Stimulated activated CD8-positive, alpha-beta memory T cell treated with anti-CD3 and anti-CD28 coated beads, Interleukin-2, amount 100 ng/mL, for 1 hour (primary cell): Measurements from ENCODE around the gene CLPTM1L.
"Not testable (repeated sequence)": the region's sequence is repeated elsewhere in the genome, so short reads cannot be mapped to it uniquely, and the experiment has no call there.

Source experiments
- DNase-seq, 2 donors: peaks; one replicate each; pipeline ENCODE4 v3.0.0-alpha.2; 2020; ENCODE audit warnings: low read depth in 2 of 2

The CLPTM1L gene

DNA sequence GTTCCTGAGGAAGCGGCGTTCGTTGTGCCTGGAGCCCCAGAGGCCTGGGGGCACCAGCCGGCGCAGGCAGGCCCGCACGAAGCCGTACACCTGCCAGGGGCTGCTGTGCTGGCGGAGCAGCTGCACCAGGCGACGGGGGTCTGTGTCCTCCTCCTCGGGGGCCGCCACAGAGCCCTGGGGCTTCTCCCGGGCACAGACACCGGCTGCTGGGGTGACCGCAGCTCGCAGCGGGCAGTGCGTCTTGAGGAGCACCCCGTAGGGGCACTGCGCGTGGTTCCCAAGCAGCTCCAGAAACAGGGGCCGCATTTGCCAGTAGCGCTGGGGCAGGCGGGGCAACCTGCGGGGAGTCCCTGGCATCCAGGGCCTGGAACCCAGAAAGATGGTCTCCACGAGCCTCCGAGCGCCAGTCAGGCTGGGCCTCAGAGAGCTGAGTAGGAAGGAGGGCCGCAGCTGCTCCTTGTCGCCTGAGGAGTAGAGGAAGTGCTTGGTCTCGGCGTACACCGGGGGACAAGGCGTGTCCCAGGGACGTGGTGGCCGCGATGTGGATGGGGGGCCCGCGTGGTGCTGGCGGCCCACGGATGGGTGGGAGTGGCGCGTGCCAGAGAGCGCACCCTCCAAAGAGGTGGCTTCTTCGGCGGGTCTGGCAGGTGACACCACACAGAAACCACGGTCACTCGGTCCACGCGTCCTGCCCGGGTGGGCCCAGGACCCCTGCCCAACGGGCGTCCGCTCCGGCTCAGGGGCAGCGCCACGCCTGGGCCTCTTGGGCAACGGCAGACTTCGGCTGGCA lies 51.3 kb downstream of the CLPTM1L start:
- DNase-seq: no peak

DNA sequence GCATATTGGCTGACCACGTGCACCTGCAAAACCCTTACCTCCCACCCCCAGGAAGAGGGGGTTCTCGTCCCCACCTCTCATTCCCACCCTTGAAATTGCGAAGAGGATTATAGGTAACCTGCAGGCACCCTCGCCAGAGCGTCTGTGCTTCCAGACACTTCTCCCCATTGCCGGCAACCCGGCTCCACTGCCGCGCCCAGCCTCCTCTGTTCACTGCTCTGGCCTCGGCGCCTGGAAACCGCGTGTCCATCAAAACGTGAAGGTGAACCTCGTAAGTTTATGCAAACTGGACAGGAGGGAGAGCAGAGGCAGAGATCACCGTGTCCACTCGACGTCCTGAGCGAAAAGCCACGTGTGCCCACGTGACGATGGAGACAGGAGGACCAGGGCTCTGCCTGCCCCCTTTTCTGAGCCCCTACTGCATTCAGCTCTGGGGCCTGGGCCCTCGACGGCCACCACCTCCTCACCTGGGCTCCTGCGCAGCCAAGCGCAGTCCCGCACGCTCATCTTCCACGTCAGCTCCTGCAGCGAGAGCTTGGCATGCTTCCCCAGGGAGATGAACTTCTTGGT lies 52.0 kb downstream of the CLPTM1L start:
- no peak for DNase-seq

DNA sequence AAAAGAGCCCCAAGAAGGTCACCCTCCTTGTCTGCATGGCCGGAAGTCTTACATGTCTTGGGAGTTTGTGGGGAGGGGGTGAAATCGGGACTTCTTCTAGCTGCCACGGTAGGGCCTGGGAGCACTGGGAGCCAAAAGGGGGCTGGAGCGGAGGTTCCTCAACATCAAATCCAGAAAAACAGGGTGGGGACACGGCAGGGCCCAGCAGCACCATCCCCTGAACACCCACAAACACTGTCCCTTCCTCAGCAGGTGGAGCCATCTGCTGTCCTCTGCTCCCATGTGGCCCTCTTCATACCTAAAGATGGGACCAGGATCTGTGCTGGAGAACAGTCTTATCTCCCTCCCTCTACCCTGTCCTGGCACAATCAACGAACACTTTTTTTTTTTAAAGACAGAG lies 52.8 kb downstream of the CLPTM1L start:
- no peak for DNase-seq

DNA sequence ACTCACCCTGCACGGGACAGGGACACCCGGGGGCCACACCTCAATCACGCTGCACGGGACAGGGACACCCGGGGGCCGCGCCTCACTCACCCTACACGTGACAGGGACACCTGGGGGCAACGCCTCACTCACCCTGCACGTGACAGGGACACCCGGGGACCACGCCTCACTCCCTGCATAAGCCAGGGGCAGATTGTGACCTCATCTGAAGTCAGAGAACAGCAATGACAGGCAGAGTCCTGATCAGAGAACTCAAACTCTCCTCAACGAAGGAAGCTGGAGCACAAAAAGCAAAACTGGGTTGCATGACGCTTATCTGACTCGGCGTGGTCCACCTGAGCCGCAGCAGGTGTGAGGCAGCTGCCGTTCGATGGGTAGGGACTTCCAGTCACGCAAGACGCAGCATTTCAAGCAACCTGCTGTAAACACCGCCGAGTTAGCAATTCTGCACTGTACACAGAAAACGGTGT lies 53.3 kb downstream of the CLPTM1L start:
- DNase-seq: no peak

DNA sequence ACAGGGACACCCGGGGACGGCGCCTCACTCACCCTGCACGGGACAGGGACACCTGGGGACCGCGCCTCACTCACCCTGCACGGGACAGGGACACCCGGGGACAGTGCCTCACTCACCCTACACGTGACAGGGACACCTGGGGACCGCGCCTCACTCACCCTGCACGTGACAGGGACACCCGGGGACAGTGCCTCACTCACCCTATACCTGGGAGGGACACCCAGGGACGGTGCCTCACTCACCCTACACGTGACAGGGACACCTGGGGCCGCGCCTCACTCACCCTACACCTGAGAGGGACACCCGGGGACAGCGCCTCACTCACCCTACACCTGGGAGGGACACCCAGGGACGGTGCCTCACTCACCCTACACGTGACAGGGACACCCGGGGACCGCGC lies 53.9 kb downstream of the CLPTM1L start:
- not testable (repeated sequence) for DNase-seq

DNA sequence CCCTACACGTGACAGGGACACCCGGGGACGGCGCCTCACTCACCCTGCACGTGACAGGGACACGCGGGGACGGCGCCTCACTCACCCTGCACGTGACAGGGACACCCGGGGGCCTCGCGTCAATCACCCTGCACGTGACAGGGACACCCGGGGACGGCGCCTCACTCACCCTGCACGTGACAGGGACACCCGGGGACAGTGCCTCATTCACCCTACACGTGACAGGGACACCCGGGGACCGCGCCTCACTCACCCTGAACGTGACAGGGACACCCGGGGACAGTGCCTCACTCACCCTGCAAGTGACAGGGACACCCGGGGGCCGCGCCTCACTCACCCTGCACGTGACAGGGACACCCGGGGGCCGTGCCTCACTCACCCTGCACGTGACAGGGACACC lies 55.3 kb downstream of the CLPTM1L start:
- DNase-seq: not testable (repeated sequence)

DNA sequence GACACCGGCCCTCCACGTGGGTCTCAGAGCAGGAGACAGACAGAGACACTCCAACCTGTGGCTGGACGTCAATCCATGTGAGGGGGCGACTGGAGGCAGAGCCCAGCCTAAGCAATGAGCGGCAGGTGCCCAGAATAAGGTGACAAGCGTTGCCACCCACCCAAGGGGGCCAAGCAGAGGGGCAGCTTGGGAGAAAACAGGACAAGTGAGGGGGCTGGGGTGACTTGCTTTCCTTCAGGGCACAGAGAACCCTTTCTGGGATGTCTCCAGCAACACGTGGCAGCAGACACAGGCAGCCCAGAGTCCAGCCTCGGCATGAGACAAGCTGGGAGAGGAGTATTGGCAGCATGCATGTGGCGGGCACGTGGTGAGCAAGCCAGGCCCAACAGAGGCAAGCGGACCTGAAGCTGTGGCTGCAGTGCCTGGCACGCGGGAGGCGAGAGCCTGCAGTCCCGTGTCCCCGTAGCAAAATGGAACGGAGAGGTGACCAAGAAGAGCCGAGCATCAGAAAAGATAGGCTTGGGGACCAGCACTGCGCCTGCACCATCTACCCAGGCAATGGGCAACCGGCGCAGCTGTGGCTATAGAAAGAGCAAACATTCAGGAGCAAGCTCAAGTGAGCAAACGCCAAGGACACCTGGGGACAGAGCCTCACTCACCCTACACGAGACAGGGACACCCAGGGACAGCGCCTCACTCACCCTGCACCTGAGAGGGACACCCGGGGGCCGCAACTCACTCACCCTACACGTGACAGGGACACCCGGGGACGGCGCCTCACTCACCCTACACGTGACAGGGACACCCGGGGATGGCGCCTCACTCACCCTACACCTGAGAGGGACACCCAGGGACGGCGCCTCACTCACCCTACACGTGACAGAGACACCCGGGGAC lies 56.2 kb downstream of the CLPTM1L start:
- no peak for DNase-seq

DNA sequence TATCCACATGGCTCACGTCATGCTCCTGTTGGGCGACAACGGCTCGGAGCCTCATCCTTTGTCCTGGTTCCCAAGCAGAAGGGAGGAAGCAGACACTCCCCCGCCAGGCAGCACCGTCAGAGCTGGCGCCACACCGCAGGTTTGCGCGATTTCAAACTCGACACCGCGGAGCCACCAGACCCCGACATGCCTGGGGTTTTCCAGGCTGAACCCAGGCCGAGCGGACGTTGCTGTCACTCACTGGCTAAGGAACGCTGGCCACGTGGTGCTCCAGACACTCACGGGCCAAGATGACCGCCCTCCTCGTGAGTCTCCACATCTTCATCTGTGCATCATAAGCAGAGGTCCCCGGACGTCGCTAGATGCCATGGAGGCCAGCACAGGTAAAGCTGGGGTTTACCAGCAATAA lies 59.0 kb downstream of the CLPTM1L start:
- DNase-seq: no peak

DNA sequence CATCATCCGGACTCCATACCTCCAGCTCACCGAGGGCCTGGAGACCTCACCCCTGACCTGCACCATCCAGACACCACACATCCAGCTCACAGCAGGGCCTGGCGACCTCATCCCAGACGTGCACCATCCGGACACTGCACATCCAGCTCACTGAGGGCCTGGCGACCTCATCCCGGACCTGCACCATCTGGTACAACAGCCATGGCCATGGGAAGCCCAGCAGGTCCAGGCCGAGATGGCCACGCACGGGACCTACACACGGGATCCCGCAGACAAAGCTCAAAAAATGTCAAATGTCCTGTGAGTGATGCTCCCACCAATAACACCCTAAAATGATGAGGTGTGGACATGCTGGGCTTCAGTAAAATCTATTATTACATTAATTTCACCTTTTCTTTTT lies 59.8 kb downstream of the CLPTM1L start:
- no peak for DNase-seq

DNA sequence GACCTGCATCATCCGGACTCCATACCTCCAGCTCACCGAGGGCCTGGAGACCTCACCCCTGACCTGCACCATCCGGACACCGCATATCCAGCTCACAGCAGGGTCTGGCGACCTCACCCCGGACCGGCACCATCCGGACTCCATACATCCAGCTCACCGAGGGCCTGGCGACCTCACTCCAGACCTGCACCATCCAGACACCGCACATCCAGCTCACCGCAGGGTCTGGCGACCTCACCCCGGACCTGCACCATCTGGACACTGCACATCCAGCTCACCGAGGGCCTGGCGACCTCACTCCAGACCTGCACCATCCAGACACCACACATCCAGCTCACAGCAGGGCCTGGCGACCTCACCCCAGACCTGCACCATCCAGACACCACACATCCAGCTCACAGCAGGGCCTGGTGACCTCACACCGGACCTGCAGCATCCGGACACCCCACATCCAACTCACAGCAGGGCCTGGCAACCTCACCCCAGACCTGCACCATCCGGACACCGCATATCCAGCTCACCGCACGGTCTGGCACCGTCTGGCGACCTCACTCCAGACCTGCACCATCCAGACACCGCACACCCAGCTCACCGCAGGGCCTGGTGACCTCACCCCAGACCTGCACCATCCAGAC lies 60.4 kb downstream of the CLPTM1L start:
- DNase-seq: not testable (repeated sequence)

DNA sequence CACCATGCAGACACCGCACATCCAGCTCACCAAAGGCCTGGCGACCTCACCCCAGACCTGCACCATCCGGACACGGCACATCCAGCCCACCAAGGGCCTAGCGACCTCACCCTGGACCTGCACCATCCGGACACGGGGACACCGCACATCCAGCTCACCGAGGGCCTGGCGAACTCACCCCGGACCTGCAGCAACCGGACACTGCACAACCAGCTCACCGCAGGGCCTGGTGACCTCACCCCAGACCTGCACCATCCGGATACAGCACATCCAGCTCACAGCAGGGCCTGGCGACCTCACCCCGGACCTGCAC lies 61.2 kb downstream of the CLPTM1L start:
- not testable (repeated sequence) for DNase-seq

DNA sequence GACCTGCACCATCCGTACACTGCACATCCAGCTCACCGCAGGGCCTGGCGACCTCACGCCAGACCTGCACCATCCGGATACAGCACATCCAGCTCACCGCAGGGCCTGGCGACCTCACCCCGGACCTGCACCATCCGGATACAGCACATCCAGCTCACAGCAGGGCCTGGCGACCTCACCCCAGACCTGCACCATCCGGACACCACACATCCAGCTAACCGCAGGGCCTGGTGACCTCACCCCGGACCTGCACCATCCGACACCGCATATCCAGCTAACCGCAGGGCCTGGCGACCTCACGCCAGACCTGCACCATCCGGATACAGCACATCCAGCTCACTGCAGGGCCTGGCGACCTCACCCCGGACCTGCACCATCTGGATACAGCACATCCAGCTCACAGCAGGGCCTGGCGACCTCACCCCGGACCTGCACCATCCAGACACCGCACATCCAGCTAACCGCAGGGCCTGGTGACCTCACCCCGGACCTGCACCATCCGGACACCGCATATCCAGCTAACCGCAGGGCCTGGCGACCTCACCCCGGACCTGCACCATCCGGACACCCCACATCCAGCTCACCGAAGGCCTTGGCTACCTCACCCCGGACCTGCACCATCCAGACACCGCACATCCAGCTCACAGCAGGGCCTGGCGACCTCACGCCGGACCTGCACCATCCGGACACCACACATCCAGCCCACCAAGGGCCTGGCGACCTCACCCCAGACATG lies 61.7 kb downstream of the CLPTM1L start:
- not testable (repeated sequence) for DNase-seq

DNA sequence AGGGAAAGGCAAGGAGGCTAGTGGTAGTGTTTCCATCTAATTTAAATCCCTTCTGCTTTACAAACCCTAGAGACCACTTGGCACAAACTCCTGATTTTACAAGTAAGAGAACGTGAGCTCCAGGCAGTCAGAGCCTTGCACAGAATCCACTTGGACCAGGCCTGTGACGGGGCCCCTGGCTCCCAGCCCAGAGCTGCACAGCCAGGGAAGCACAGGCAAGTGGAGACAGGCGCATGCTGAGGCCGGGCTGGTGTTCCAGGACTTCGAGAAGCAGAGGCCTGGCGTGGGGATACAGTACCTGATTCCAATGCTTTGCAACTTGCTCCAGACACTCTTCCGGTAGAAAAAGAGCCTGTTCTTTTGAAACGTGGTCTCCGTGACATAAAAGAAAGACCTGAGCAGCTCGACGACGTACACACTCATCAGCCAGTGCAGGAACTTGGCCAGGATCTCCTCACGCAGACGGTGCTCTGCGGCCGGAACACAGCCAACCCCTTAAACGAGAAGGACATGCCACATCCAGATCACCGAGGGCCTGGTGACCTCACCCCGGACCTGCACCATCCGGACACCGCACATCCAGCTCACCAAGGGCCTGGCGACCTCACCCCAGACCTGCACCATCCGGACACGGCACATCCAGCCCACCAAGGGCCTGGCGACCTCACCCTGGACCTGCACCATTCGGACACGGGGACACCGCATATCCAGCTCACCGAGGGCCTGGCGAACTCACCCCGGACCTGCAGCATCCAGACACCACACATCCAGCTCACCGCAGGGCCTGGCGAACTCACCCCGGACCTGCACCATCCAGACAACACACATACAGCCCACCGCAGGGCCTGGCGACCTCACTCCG lies 62.5 kb downstream of the CLPTM1L start:
- no peak for DNase-seq

DNA sequence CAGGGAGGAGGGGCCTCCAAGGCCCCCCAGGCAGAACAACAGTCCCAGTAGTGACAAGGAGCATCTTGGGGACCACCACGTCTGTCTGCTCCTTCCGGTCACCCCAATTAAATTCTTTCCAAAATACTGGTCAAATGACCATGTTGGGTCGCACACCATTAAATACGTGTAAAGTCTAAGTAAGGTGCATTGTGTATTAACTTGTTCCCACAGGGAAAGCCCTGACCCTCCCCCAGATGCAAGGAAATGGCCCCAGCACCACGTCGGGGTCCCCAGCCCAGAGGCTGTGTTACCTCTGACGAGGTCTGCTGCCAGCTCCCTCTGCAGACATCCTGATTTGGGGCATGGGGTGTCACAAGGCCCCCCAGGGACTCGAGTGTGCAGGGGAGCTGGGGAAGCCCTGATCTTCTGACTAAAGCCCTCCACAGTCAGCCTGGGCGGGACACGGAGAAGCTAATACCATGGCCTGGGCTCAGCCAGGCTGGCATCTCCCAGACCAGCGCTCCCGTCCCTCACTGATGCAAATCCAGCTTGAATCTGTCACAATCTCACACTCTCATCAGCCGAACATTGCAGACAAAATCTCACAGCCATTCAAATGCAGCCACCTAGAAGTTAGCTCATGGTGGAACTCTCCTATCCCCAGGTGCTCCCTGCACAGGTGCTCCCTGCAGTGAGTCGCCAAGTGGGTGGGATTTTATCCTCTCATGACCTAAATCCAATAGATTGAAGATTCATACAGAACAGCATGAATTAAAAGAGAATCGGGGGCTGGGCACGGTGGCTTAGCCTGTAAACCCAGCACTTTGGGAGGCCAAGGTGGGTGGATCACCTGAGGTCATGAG lies 63.6 kb downstream of the CLPTM1L start:
- no peak for DNase-seq

DNA sequence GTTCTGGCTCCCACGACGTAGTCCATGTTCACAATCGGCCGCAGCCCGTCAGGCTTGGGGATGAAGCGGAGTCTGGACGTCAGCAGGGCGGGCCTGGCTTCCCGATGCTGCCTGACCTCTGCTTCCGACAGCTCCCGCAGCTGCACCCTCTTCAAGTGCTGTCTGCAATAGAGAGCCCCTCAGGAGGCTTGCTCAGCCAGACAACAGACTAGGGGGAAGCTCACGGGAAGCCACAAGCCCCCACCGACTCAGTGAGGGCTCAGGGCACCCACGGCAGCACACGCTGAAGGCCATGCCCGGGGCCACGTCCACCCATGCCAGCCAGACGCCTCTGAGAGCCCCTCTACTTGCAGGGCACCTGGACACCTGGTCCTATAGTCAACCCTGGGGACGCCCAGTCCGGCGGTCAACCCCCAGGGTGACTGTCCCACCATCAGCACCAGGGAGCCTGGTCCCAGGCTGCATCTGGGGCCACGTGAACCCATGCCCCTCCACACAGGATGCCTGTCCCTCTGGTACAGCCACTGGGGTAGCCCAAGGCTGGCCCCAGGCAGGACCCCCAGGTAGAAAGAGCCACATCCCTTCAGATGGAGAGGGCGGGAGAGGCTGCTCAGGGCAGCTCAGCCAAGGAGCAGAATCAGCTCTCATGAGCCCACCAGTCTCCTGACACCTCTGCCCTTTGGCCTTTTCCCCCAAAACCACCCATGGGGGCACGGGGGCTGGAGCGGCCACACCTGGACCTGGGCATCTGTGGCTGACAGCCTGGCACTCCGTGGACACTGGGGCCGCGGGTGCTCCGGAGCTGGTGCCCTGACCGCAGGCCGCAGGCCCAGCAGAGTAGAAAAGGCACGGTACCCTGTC lies 64.5 kb downstream of the CLPTM1L start:
- no peak for DNase-seq

DNA sequence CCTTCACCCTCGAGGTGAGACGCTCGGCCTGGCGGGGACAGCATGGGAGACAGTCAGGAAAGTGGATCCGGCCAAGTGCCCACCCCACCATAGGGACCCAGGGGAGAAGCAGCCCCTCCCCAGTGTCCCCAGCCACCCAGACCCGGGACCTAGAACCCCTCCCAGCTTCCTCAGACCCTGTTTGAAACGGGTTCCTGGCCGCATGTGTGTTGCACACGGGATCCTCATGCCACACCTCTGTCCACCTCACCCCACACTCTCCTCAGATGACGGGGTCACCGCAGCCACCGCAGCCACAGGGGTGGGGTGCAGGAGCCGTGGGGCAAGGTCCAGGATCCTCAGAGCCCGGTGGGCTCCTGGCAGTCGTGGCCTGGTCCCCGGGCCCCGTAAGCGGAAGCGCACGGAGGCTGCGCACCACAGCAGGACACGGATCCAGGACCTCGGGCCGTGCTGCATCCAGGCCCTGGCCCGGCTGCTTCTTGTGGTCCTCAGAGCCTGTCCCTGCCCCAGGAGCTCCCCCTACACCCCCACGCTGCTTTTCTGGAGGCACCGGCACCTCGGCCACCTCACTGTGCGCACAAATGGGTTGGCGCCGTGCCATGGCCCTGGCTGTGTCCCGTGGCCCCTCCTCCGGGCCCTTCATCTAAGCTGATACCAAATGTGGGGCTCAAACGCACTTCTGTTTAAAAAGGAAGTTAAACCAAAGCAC lies 65.3 kb downstream of the CLPTM1L start:
- DNase-seq: no peak

DNA sequence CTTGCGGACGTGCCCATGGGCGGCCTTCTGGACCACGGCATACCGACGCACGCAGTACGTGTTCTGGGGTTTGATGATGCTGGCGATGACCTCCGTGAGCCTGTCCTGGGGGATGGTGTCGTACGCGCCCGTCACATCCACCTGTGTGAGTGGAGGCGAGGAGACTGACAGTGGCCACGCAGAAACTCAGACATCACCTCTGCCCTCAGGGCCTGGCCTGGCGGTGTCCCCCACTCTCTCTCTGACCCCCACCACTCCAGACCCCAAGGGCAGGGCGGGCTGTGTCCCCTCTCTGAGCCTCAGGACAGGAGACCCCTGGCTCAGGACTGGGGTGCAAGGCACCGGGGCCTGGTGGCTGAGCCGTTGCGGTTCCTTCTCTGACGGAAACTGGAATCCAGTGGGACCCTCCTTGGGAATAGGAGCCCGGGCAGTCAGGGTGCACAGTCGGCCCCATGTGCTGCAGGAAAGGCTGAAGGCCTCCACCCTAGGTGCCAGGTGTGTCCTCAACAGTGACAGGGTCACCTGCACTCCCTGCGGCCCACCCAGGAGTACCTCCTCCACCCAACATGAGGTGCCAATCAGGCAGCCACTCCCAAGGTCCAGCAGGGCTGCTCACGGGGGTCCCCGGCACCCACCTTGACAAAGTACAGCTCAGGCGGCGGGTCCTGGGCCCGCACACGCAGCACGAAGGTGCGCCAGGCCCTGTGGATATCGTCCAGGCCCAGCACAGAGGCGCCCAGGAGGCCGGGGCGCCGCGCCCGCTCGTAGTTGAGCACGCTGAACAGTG lies 66.0 kb downstream of the CLPTM1L start:
- DNase-seq: no peak
